GM21576 (cell line): Measurements from ENCODE around the gene ZFAND3.

Experiments
- ATAC-seq: cut with Tn5 transposase; IDR thresholded peaks from one replicate; pipeline ENCODE4 v1.9.1; 2021; ENCODE audit warnings: mild to moderate bottlenecking, moderate library complexity; ENCODE audit not compliant: unreplicated experiment

The ZFAND3 gene

GRCh38 chr6:38193051-38193450 lies 373.5 kb downstream of the ZFAND3 start:
- ATAC-seq, result no peak

GRCh38 chr6:38193481-38194281 lies 374.2 kb downstream of the ZFAND3 start:
- ATAC-seq, result no peak

GRCh38 chr6:38194282-38194572 lies 374.7 kb downstream of the ZFAND3 start:
- no peak for ATAC-seq

GRCh38 chr6:38194589-38194988 lies 375.1 kb downstream of the ZFAND3 start:
- ATAC-seq, result no peak

GRCh38 chr6:38195113-38195635 lies 375.6 kb downstream of the ZFAND3 start:
- ATAC-seq, result no peak

- no peak for ATAC-seq
Observed at GRCh38 chr6:38198219-38198618, 378.7 kb downstream of the ZFAND3 start.
